SKM-1 (cell line): Measurements from ENCODE around the gene RGS4.

ENCODE experiments used
- DNase-seq: peaks from one replicate; lab custom pipeline; 2025; ENCODE audit not compliant: unreplicated experiment; lab: John Stamatoyannopoulos, UW

RGS4 gene

DNA sequence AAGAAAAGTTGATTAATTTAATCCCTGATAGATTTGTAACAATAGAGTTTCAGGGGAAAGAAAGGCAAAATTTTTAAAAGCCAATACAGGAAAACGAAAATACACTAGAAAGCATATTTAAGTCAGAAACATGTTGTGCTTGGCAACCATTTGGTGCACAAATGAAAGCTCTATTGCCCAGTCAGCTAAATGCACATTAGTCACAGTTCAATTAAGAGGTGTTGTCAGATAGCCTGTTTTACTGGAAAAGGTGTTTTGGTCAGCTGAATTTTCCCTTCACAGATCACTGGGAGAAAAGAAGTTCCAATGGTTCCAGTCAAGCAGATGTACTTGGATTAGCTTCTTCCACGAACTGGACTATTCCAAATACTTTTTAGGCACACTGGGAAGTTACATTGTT lies 25.4 kb downstream of the RGS4 start:
- DNase-seq, result no peak

DNA sequence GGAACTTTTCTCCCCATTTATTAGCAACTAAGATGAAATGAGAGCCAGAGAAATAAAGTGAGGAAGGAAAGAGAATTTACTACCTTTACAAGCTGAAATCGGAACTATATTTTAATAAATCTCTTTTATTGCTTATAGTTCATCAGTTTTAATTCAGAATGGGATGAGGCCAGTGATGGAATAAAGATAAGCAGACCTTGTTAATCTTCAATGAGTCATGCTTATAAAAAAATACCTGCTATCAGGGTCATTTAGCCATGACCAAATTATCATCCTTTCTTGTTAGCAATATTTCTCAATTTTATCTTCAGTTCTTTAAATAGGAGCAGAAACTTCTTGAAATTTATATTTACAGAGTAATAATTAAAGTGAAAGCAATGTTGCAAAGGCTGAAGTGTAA lies 26.1 kb downstream of the RGS4 start:
- DNase-seq, result no peak

DNA sequence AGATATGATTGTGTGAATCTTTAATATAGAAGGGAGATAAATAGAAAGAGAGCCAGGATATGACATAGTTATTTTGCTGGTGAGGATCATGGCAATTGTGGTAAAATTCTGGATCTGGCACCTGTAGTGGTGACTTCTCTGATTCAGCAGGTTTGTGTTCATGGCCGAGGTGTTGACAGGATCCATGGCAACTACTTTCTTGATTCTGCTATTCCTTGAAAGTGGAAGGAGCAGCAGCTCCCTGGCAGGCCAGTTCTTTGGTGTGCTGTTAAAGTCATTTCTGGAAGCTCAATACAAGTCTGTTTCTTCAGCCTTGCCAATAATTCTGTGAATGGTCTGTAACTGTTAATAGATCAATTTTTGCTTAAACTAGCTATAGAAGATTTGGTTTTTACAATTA lies 33.4 kb downstream of the RGS4 start:
- no peak for DNase-seq

GRCh38 chr1:163104385-163105099 lies 35.4 kb downstream of the RGS4 start:
- DNase-seq, result no peak

- no peak for DNase-seq
Measured at GRCh38 chr1:163106364-163106987, 37.3 kb downstream of the RGS4 start.

GRCh38 chr1:163107655-163108054 lies 38.5 kb downstream of the RGS4 start:
- no peak for DNase-seq

DNA sequence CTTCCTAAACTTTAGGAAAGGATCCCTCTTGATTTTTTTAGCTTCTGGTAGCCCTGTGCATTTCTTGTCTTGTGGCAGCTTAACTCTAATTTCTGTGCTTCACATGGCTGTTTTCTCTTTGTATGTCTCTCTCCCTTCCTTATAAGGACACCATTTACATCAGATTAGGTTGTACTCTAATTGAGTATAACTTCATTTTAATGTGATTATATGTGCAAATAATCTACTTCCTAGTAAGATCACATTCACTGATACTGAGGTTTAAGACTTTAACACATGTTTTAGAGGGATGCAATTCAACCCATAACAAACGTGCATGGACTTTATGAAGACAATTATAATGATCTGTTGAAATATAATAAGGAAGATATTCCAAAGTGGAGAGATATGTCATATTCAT lies 46.7 kb downstream of the RGS4 start:
- DNase-seq, result no peak

DNA sequence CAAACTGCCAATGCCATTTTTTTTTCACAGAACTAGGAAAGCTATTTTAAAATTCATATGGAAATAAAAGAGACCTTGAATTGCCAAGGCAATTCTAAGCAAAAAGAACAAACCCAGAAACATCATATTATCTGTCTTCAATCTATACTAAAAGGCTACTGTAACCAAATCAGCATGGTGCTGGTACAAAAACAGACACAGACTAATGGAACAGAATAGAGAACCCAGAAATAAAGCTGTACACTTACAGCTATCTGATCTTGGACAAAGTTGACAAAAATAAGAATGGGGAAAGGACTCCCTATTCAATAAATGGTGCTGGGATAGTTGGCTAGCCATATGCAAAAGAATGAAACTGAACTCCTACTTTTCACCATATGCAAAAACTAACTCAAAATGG lies 50.5 kb downstream of the RGS4 start:
- no peak for DNase-seq

DNA sequence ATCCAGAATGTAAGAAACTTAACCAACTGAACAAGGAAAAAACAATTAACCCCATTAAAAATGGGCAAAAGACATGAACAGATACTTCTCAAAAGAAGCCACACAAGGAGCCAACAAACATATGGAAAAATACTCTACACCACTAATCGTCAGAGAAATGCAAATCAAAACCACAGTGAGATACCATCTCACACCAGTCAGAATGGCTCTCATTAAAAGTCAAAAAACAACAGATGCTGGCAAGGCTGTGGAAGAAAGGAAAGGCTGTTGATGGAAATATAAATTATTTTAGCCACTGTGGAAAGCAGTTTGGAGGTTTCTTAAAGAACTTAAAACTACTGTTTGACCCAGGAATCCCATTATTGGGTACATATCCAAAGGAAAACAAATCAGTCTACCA lies 51.2 kb downstream of the RGS4 start:
- no peak for DNase-seq

DNA sequence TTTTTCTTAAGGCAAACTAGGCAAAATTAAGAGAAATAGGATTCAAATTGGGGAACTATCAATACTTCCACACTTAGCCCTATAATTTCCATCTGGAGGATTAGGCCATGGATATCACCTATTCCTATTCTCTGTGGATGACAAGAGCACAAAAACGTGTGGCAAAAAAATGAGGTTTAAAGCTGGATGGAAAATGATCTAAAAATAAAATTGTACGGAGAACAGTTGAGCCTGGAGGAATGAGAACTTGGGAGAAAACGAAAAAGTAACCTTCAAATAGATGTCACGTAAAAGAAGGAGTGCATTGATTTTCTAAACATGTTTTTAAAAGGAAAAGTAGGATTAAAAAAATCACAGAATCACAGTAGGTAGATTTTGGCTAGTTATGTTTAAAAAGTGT lies 55.7 kb downstream of the RGS4 start:
- DNase-seq, result no peak
